ENCODE results near the gene COL25A1. TPM values are rescaled to one million over a fixed set of nuclear protein-coding genes. Genes with fewer than 3 reads are reported as not detected.

The COL25A1 gene
- total RNA-seq, 4 donors from 2014 or later, result 2.5 TPM; not detected in 3

- Histone ChIP-seq H3K4me1 (no peaks in the 10 kb centered on the region), H3K27me3 (no peaks in the 10 kb centered on the region), H3K4me3 (no peak overlapping the region), H3K9me3 (no peaks in the 10 kb centered on the region), H3K27ac (no peak overlapping the region), H3K36me3 (no peaks in the 10 kb centered on the region)
- no peak for TF ChIP-seq CTCF (IDR thresholded peaks at IDR 0.05)
- TF ChIP-seq POLR2A (IDR thresholded peaks at IDR 0.05), result no peak
- no peak for DNase-seq
Measured at GRCh38 chr4:108950158-108950915, 352.1 kb downstream of the COL25A1 start.

- no peaks in the 10 kb centered on the region for H3K9me3 ChIP-seq
Measured at GRCh38 chr4:108947526-108947925, 354.9 kb downstream of the COL25A1 start.

GRCh38 chr4:108946237-108946636 lies 356.2 kb downstream of the COL25A1 start:
- H3K27ac ChIP-seq, result no peak overlapping the region
- DNase-seq, result no peak
- H3K4me1 ChIP-seq, result no peaks in the 10 kb centered on the region
- H3K36me3 ChIP-seq, result no peaks in the 10 kb centered on the region
- no peak overlapping the region for H3K4me3 ChIP-seq
- TF ChIP-seq CTCF (IDR thresholded peaks at IDR 0.05), result no peak
- no peak for TF ChIP-seq POLR2A (IDR thresholded peaks at IDR 0.05)
- H3K9me3 ChIP-seq, result no peaks in the 10 kb centered on the region
- H3K27me3 ChIP-seq, result no peaks in the 10 kb centered on the region

More at GRCh38 chr4:108947526-108947925, 354.9 kb downstream of the COL25A1 start:
- no peak for DNase-seq
- TF ChIP-seq CTCF (IDR thresholded peaks at IDR 0.05) (no peak), POLR2A (IDR thresholded peaks at IDR 0.05) (no peak)
- Histone ChIP-seq H3K27me3 (no peaks in the 10 kb centered on the region), H3K4me3 (no peak overlapping the region), H3K36me3 (no peaks in the 10 kb centered on the region), H3K4me1 (no peaks in the 10 kb centered on the region), H3K27ac (no peak overlapping the region)

GRCh38 chr4:108943976-108944591 lies 358.4 kb downstream of the COL25A1 start:
- H3K36me3 ChIP-seq, result no peaks in the 10 kb centered on the region
- no peak overlapping the region for H3K27ac ChIP-seq
- H3K4me3 ChIP-seq, result no peak overlapping the region
- TF ChIP-seq CTCF (IDR thresholded peaks at IDR 0.05), result no peak
- TF ChIP-seq POLR2A (IDR thresholded peaks at IDR 0.05), result no peak
- DNase-seq, result no peak
- no peaks in the 10 kb centered on the region for H3K4me1 ChIP-seq
- H3K9me3 ChIP-seq, result no peaks in the 10 kb centered on the region
- no peaks in the 10 kb centered on the region for H3K27me3 ChIP-seq

GRCh38 chr4:108943371-108943770 lies 359.1 kb downstream of the COL25A1 start:
- Histone ChIP-seq H3K27me3 (no peaks in the 10 kb centered on the region), H3K9me3 (no peaks in the 10 kb centered on the region), H3K27ac (no peak overlapping the region), H3K4me3 (no peak overlapping the region), H3K36me3 (no peaks in the 10 kb centered on the region), H3K4me1 (no peaks in the 10 kb centered on the region)
- TF ChIP-seq CTCF (IDR thresholded peaks at IDR 0.05), result no peak
- DNase-seq, result no peak
